Brain pericyte (primary cell): ENCODE measurements around the gene RNU6-9.

Experiments used
- DNase-seq: peaks from one replicate; pipeline ENCODE4 v3.0.0-alpha.2; 2012; ENCODE audit warnings: low read depth, low spot score

RNU6-9 gene

DNA sequence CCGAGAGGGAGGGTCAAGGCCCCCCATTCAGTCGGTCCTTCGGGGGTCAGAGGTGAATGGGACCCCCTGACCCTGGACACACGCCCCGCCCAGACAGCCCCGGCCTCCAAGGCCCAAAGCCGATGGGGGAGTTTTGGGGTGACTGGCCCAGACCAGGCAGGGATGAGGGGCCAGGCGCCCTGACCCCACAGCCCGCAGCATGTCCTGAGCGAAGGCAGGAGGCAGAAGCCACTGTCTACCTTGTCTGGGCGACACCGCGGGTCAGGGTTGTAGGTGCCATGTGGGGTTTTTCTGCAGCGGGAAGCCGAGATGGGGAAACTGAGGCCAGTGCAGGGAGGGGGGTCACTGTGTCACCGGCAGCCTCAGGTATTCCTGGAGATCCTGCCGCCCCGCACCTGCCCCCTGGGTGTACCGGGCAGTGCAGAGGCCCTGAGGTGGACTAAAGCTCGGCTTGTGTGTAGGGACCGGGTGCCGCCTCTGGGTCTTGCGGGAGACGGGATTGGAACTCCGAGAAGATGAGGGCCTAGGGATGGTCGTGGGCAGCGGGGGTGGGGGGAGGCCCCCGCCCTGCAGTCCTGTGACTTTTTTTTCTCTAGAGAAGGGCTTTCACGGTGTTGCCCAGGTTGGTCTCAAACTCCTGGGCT is 41.0 kb downstream of the RNU6-9 start:
- no peak for DNase-seq

DNA sequence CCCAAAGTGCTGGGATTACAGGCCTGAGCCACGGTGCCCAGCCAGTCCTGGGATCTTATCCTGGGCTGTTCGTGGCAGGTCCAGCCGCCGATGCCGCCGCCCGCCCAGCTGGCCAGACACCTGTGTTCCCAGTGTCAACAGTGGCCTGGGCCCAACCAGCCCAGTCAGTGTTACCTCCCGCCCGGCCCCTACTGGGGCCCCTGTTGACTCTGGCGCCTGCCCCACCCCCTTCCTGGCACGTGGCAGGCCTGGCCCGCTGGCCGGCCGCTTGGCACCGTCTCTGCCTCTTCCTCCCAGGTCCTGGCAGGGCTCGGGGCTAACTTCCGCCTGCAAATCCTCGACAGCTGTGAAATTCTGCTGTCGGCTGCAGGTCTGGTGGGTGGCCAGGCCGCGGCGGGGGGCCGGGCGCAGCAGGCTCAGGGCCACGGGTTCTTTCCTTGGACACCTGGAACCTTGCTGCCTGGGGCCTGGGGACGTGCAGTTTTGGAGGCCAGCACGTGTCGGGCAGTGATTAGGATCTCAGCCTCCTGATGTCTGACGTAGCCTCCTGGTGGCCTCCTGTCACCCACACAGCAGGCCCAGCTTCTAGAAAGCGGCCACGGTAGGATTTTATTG is 41.7 kb downstream of the RNU6-9 start:
- no peak for DNase-seq

DNA sequence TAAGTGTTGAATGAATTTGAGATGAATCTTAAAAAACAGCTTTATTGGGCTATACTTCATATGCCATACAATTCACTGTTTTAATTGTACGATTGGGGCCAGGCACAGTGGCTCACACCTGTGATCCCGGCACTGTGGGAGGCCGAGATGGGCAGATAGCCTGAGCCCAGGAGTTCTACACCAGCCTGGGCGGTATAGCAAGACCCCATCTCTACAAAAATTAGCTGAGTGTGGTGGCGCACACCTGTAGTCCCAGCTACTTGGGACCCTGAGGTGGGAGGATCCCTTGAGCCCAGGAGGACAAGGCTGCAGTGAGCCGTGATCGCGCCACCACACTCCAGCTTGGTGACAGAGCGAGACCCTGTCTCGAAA is 42.9 kb downstream of the RNU6-9 start:
- DNase-seq = no peak

DNA sequence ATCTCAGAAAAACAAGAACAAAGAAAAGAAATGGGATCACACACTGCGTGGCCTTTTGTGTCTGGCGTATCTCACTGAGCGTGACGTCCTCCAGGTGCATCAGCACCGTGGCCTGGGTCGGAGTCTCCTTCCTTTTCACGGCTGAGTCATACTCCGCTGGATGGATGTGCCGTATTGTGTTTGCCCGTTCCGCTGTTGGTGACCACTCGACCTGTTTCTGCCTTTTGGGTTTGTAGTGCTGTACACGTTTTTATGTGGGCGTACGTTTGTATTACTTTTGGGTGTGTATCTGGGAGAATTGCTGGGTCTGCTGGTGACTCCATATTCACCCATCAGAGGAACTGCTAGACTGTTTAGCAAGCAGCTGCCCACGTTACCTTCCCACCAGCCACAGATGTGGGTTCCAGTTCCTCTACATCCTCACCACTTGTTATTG is 44.0 kb downstream of the RNU6-9 start:
- no peak for DNase-seq

DNA sequence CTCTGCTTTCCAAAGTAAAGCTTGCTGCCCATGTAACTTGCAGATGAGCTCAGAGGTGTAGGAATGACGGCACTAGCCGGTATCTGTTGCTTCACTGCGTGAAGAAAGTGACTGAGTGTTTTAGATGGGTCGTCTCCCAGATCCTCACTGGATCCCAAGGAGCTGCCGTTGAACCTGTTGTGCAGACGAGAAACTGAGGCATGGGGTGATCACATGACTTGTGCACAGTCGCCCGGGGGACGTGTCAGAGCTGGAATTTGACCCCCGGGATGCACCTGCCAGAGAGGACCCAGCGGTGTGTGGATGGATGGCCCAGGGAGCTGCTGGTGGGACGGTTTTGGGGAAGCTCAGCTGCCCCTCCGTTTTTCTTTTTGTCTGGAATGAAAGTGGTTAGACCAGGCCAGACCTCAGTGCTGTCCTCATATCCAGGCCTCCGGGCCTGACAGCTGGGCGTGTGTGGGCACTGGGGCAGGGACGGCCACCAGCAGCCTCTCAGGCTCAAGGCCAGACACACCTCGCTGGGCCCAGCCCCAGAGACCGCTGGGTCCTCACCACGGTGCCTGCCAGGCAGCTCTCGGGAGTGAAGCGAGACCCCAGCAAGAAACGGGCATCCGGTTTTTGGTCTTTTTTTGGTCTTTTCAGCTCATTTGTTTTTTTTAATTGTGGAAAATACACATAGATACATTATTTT is 45.1 kb downstream of the RNU6-9 start:
- no peak for DNase-seq

DNA sequence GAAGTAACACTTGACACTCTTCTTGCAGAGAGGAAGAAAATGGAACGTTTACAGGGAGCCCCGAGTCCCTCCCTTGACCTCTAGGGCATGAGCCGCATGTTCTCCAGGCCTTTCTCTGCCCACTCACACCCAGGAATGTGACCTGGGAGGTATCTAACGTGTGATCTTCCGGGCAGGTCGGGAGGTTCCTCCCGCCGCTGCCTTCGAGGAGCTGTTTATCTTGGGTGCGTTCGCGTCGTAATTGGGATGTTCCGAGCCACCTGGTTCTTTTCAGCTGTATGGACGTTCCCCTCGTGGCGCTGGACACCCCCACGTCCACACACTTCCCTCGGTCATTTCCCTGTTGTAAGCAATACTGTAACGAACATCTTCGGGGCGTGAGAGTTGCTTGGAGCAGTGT is 46.2 kb downstream of the RNU6-9 start:
- no peak for DNase-seq

DNA sequence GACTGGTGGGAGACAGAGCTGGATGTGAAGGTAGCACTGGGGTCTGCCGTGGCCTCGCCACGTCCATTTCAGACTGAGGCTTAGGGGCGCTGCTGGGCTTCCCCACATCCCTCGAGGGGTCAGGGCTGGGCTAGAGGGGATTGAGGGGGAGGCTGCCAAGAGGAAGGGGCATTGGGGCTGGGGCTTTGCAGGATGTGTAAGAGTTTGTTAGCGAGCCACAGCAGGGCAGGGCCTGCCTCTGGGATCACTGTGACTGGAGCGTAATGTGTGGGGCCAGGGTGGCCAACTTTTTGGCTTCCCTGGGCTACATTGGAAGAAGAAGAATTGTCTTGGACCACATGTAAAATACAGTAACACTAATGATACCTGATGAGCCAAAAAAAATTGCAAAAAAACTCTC is 46.6 kb downstream of the RNU6-9 start:
- no peak for DNase-seq

DNA sequence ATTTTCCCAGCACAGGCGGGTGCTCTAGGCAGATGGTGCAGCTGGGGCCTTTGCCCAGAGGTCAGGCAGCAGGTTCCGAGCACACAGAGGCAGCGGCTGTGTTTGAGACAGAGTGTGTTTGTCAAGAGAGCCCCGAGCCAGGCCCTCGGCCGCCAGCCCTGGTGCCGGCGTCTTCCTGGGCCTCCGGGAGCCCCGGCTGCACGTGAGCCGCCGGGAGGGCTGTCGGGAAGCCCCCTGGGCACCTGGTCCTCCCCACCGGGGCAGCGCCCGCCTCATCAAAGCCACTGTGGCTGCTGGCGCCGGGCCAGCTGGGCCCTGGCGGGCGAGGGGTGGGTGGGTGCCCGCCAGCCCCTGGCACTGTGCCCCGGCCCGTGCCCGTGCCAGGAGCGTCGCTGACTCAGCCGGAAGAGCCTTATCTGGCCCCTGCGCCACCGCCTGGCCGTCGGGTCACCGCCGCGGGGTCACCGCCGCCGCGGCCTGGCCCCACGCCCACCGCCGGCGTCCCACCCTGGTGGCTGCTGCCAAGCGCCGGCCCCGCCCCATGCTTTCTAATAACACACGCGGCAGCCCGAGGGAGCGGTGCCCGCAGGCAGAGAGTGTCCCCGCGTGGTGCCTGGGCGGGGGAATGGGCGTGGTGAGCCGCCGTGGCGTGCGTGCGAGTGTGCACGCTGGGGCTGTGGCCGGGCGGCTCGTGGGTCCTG is 47.5 kb downstream of the RNU6-9 start:
- peak; percentile 70 for DNase-seq

DNA sequence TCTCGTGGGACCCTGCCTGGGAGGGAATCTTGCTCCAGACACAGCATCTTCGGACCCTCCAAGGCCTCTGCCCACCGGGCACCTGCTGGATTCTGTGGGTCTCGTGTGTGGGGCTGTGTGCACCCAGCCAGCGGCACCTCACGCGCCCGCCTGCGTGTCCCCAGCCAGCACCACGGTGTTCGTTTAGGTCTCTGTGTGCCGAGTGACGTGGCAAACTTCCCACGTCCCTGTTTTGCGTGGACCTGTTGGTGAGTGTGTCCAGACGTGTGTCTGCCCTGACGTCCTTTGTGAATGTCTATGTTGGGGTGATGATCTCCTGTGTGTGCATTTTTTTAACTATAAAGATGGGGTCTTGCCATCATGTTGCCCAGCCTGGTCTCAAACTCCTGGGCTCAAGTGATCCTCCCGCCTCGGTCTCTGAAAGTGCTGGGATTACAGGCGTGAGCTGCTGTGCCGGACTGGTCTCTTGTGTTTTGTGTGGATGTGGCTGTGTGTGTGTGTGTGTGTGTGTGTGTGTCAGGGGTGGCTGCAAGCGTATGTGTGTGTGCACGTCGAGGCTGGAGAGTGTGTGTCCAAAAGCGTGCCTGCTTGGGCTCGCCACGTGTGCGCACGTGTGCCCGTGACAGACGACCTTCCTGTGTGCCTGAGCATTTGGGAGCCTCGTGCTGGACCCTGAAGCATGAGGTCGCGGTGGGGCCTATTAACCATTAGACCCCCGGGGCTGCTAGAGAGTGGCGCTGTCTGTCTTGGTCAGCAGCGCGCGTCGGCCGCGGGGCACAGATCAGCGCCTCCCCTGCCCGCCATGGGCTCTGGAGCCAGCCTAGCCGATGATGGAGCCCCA is 48.2 kb downstream of the RNU6-9 start:
- no peak for DNase-seq

DNA sequence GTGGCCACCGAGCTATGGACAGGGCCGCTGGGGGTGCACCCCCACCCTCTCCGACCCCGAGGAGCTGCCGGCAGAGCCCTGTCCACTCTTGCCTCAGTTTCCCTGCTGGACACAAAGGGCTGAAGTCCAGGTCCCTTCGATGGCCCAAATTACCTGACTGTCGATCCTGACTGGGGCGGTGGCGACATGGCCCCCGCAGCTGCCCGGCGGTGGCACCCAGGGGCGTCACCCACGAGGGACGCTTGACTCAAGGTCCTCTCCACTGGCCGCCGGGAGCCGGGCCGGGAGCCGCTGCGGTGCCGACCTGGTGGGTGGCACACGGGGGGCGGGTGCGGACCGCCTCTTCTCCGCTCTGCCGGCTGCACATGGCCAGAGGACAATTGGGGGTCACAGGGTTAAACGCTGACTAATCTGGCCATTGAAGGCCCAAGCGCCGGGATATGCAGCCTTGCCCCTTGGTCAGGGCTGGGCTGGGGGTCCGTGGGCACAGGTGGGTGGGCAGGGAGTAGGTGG is 48.9 kb downstream of the RNU6-9 start:
- no peak for DNase-seq
